ENCODE results near the gene DGKB.

- TF ChIP-seq, protein P1, sequence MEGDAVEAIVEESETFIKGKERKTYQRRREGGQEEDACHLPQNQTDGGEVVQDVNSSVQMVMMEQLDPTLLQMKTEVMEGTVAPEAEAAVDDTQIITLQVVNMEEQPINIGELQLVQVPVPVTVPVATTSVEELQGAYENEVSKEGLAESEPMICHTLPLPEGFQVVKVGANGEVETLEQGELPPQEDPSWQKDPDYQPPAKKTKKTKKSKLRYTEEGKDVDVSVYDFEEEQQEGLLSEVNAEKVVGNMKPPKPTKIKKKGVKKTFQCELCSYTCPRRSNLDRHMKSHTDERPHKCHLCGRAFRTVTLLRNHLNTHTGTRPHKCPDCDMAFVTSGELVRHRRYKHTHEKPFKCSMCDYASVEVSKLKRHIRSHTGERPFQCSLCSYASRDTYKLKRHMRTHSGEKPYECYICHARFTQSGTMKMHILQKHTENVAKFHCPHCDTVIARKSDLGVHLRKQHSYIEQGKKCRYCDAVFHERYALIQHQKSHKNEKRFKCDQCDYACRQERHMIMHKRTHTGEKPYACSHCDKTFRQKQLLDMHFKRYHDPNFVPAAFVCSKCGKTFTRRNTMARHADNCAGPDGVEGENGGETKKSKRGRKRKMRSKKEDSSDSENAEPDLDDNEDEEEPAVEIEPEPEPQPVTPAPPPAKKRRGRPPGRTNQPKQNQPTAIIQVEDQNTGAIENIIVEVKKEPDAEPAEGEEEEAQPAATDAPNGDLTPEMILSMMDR (IDR thresholded peaks at IDR 0.05) = no peak
- TF ChIP-seq POLR2A (IDR thresholded peaks at IDR 0.05) = no peak
These were observed at the start of gene DGKB for GRCh38 chr7:14902589-14903067.

Measured in body of pancreas (tissue), 4 donors.